GM21526 (cell line): Measurements from ENCODE around the gene MAMDC4.
"Not testable (repeated sequence)": the region's sequence is repeated elsewhere in the genome, so short reads cannot be mapped to it uniquely, and the experiment has no call there.

Experiments
- ATAC-seq: cut with Tn5 transposase; IDR thresholded peaks from one replicate; pipeline ENCODE4 v1.9.1; 2021; ENCODE audit warnings: moderate library complexity; ENCODE audit not compliant: unreplicated experiment, low FRiP score

Gene MAMDC4

GRCh38 chr9:136860529-136860928 lies 8.4 kb downstream of the MAMDC4 start:
- no peak for ATAC-seq

- ATAC-seq, result no peak
Observed at GRCh38 chr9:136860933-136861873, 9.1 kb downstream of the MAMDC4 start.

- ATAC-seq, result no peak
Observed at GRCh38 chr9:136861874-136862457, 9.8 kb downstream of the MAMDC4 start.

- no peak for ATAC-seq
Observed at GRCh38 chr9:136862849-136863622, 10.9 kb downstream of the MAMDC4 start.

- no peak for ATAC-seq
Observed at GRCh38 chr9:136863623-136864273, 11.6 kb downstream of the MAMDC4 start.

GRCh38 chr9:136865041-136865767 lies 13.1 kb downstream of the MAMDC4 start:
- no peak for ATAC-seq

GRCh38 chr9:136865768-136866103 lies 13.6 kb downstream of the MAMDC4 start:
- no peak for ATAC-seq

GRCh38 chr9:136866898-136867421 lies 14.8 kb downstream of the MAMDC4 start:
- ATAC-seq, result not testable (repeated sequence)

- ATAC-seq, result no peak
Observed at GRCh38 chr9:136867480-136867879, 15.3 kb downstream of the MAMDC4 start.

GRCh38 chr9:136867917-136868316 lies 15.8 kb downstream of the MAMDC4 start:
- no peak for ATAC-seq

GRCh38 chr9:136868644-136869043 lies 16.5 kb downstream of the MAMDC4 start:
- no peak for ATAC-seq

GRCh38 chr9:136869611-136870010 lies 17.5 kb downstream of the MAMDC4 start:
- ATAC-seq, result not testable (repeated sequence)

- ATAC-seq, result no peak
Observed at GRCh38 chr9:136875155-136875554, 23.0 kb downstream of the MAMDC4 start.

GRCh38 chr9:136876476-136876875 lies 24.3 kb downstream of the MAMDC4 start:
- no peak for ATAC-seq

- ATAC-seq, result no peak
Observed at GRCh38 chr9:136880651-136881050, 28.5 kb downstream of the MAMDC4 start.

- peak; percentile 25 for ATAC-seq
Observed at GRCh38 chr9:136881691-136882108, 29.6 kb downstream of the MAMDC4 start.

GRCh38 chr9:136882109-136882946 lies 30.2 kb downstream of the MAMDC4 start:
- peak; percentile 28 for ATAC-seq

GRCh38 chr9:136882947-136883283 lies 30.8 kb downstream of the MAMDC4 start:
- ATAC-seq, result not testable (repeated sequence)

- ATAC-seq, result not testable (repeated sequence)
Observed at GRCh38 chr9:136883670-136884069, 31.5 kb downstream of the MAMDC4 start.
